Activated naive CD4-positive, alpha-beta T cell treated with Interleukin-2 at 50 U/mL for 16 hours (primary cell): ENCODE data around the gene CCIN.

Experiments used
- DNase-seq: peaks from one replicate; pipeline ENCODE4 v3.0.0-alpha.2; 2020

CCIN gene

DNA sequence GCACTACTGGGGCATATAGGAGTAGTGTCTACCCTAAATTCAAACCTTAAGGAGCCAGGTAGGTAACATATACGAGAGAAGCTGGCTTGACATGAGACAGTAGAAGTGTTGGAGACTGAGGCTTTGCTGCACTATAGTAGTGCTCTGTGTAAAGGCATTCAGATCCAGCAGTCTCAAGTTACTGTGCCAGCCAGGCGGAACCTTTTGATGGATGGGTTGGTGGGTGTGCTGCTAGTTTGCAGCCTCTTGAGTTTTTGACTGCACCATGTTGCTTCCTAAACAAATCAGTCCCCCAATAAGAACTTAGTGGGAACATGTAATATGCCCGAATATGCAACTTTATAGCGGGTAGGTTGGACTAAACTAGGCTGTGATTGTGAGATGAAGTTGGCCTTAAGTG is 23.0 kb downstream of the CCIN start:
- DNase-seq: no peak

DNA sequence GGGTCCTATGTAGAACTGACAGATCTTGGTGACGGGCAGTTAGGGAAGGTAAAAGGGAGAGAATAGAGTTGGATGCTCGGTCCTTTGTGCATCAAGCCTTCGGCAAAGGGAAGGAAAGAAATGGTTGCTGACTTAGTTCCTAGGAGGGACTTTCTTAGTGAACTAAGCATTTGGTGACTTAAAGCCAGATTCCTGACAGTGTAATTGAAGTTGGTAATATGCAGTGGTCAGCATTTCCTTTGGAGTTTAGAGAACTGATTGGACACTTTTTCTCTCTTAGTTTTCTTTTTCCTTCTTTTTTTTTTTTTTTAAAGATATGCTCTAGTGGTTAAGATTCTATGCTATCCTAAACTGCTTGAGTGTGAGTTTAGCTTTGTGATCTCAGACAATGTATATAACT is 23.8 kb downstream of the CCIN start:
- no peak for DNase-seq

DNA sequence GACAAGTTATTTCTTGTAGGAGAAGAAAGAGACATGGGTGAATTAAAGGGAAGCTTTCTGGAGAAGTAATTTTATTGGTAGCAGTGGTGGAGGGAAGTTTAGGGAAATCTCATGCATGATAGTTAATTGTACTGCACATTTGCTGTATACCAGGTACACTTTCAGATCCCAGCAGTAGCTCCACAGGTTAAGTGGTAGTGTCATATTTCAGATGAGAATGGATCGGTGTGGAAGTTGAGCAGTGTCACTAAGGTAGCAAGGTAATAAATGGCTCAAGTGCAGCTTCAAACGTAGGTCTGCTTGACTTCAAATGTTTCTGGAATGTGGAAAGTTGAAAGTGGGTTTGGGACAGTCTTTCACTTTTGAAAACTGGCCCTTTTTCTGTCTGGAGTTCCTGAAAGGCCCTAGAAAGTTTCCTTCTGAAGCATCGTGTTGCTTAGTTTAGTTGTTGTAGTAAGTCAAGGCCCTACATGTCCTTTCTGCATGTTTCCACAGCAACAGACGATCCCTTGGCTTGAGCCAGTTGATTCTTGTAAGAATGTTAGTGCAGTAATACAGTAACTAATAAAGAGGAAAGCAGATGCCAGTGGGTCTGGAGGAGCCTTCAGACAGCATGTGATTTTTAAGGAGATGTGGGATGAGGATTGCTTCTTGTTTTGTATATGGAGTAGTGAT is 25.3 kb downstream of the CCIN start:
- no peak for DNase-seq

DNA sequence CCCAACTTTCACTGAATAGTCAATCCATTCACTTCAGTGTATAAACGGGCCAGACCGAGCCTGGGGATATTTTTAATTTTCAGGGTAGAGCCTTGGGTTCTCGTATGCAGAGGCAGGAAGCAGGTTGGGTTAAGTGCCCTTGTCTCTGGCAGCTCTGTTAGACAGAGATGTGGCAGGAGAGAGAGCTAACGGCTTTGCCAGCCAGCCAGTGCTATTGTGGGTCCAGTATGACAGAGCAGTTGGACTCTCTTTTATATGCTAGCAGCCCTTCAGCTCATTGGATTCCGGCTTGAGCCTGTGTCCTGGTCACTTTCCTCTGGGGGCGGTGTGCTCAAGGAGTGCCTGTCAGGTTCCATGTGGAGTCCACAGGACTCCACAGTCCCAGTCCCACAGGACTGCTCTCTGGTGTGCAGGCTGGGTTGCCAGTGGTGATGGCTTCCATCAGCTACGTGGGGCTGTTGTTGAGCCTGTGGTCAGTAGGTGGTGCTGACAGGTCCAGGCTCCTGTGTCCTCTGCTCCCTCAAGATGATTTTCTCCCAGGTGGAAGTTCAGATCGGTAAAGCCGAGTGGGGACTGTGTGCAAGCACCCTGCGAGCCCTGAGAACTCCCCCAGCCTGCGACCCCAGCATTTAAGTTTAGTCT is 35.8 kb downstream of the CCIN start:
- DNase-seq: no peak

DNA sequence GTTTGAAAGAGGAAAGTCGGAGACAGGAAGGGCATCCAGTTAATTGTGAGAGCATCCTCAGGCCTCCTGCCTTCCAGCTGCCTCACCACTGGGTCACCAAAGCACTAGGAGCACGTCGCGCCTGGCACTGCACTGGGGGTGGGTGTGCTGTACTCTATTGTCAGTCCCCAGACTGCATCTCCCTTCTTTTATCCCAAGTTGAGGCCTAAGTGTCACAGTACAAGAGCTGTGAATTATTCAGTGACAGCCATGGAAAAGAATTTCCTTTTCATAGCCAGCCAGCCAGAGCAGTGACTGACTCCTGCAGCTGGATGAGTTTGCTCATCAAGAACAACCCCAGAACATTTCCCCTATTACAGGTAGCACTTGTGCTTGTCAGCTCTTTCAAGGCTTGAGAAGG is 37.8 kb downstream of the CCIN start:
- no peak for DNase-seq

DNA sequence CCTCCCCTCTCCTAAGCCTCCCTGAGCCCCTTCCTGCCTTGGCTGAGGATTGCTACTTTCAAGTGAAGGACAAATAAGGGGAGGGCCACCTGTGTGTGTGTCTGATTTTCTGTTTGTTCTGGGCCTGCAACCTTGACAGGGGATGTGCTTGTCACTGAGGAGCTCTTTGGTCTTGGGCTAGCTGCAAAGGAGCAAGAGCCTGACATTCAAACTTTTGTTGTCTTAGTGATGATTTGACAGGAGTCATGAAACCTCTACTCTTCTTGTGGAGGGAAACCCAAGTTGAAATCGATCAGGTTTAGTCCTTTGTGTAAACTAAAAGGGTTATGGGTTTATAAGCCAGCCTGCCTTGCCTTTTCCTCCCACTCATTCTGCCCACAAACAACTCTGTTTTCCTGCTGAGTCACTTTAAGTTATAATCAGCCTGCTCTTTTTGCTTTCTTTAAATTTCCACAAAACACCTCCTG is 38.4 kb downstream of the CCIN start:
- DNase-seq: no peak

DNA sequence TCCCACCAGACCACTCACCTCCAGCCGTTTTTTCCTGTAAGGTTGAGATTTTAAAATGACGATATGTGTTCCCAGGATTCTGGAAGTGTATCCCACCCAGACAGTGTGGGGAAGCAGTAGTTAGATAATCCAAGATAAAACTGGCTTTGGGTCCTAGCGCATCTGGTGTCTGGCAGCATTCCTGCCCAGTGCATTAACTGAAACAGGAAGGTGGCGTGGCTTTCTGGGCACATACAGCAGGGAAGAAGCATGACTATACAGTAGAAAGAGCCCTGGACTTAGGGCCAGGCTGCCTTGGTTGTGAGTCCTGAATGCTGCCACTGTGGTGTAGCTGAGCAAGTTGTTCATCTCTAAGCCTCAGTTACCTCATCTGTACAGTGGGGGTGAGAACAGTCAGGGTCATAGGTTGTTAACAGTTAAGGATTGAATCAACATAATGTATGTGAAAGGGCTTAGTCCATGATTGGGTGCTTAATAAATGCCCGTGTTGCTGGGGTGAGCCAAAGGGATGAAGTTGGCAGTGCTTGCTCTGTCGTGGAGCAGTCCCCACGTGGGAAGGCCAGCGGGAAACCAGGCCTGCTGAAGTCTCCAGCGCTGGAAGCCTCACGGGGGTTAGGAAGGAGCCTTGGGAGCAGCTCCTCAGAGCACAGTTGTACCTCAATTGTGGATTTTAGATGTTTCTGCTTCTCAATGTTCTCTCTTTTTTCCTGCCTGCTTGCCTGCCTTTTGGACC is 39.5 kb downstream of the CCIN start:
- DNase-seq: no peak

DNA sequence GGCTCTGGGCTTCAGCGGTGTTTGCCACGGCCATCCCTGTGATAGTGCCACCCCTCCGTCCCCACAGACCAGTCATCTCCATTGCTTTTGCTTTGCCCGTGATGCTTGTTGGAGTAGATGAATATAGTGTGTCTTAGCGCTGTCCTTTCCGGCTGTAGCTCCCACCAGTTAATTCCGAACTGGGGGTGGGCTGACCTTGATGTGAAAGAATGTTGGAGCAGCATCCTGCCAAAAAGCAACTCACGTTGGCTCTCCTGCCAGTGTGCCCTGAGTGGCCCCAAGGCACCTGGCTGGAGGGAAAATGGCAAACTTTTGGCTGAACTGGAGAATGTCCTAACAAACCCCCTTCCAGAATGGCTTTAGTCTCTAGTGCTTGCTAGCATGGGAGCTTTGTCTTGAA is 41.5 kb downstream of the CCIN start:
- no peak for DNase-seq

DNA sequence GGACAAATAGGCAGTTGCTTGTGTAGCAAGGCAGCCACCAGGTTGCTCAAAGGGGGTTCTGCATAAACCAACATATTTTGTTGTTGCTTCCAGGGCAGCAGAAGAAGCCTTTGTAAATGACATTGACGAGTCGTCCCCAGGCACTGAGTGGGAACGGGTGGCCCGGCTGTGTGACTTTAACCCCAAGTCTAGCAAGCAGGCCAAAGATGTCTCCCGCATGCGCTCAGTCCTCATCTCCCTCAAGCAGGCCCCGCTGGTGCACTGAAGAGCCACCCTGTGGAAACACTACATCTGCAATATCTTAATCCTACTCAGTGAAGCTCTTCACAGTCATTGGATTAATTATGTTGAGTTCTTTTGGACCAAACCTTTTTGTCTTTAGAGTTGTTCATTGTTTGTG is 42.3 kb downstream of the CCIN start:
- no peak for DNase-seq

DNA sequence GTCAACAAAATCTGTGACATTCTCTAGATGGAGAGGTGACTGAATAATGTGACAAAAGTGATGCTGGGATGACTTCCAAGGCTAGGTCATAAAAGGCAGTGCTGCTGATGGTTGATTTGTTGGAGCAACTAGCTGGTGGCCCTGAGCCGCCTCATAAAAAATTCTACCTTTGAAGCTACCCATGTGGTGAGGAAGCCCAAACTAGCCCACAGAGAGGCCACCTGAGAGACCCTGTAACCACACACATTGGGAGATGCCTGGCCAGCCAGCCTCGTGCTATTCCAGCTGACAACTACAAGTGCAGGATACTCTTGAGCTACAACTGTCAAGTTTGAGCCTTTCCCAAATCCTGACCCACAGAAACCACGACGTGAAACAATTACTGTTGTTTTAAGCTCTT is 44.2 kb downstream of the CCIN start:
- no peak for DNase-seq

DNA sequence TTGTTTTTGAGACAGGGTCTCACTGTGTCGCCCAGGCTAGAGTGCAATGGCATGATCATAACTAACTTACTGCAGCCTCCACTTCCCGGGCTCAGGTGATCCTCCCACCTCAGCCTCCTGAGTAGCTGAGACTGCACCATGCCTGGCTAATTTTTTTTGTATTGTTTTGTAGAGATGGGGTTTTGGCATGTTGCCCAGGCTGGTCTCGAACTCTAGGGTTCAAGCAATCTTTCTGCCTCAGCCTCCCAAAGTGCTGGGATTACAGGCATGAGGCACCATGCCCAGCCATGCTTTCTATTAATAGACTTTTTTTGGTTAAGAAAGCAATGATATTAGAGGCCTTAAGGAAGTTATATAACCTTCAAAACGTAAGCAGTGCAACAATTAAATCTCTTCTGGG is 44.8 kb downstream of the CCIN start:
- no peak for DNase-seq

DNA sequence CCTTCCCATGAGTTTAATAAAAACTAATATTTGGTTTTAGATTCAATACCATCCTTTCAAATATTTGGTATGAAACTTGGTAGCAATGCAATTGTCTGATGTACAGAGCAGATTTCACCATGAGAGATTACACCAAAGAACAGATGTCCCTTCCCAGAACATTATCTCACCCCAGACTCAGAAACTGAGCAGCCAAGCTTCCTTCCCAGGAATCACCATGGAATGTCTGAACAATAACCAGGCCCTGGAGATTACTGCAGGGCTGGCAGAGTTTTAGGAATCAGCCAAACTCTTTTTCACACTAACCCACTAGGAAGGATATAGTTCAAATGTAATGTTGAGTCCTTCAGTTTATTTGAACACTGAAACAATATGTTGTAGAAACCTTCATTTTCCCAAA is 45.4 kb downstream of the CCIN start:
- no peak for DNase-seq

DNA sequence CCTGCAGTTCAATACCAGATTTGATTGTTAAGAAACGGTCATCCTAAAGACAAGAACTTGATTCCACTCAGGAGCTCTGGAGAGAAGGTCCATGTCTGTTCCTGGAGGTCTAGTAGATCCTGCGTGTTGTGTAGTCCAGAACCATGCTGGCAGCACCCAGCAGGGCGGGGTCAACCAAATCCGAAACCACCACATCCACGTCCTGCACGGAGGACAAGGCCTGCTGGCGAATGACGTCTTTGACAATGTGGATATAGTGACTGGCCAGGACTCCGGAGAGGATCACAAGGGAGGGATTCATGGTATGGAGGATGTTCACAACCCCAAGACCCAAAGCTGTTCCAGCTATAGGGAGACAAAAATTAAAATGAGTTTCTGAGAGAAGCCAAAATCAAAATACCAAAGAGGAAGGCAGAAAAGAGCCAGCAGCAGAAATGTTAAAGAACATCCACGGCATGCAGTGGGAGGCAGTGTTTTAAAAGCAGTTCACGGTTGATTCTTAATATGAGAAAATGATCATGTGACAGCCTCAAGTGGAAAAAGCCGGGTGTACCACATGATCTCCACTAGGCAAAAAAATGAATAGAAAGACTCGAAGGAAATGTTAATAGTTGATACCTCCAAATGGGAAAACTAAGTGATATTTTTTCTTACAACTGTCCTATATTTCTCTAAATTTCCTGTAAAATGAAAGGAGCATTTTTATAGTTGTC is 48.2 kb downstream of the CCIN start:
- DNase-seq: no peak

DNA sequence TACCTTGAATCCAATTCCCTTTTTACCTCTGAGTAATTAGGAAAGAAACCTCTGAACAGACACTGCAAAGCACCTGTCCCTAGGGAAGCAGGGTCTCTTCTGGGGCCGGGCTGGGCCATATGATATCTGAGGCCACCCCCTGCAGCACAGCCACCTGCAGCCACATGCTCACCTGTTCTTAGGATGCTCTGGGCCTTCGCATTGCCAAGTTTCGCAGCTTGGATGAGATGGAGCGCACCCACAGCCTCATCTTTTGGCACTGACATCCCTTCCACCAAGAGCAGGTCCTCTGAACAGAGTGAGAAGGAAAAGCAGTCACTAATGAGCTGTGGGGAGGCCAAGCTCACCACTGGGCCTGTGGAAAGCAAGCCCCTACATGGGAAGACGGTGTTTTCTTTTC is 48.8 kb downstream of the CCIN start:
- DNase-seq: no peak

DNA sequence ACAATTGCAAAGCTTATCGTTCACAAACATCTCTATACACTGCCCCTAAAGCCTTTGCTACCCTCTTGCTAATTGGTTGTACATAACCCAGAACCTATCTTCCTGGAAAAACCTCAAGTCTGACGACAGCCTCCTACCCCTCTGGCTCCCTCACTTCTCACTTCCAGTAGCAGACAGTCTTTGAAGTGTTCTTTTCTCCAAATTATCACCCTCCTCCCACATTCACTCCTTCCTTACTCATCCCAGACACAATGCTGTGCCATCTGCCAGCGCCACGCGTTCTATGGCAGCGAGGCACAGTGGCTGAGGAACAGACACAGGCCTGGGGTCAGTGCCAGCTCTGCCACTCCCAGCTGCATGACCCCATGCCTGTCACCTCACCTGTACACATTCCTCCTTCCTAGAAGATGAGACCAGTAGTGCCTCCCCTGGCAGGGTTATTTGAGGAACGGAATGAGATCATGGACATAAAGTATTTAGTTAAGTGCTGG is 49.3 kb downstream of the CCIN start:
- no peak for DNase-seq
